GM18867 (cell line): ENCODE measurements around the gene SLCO1A2.
"Not testable (repeated sequence)": the region's sequence is repeated elsewhere in the genome, so short reads cannot be mapped to it uniquely, and the experiment has no call there.

Experiments
- ATAC-seq: cut with Tn5 transposase; IDR thresholded peaks from one replicate; pipeline ENCODE4 v1.9.1; 2021; ENCODE audit warnings: mild to moderate bottlenecking, moderate library complexity; ENCODE audit not compliant: unreplicated experiment

SLCO1A2 gene, protein sequence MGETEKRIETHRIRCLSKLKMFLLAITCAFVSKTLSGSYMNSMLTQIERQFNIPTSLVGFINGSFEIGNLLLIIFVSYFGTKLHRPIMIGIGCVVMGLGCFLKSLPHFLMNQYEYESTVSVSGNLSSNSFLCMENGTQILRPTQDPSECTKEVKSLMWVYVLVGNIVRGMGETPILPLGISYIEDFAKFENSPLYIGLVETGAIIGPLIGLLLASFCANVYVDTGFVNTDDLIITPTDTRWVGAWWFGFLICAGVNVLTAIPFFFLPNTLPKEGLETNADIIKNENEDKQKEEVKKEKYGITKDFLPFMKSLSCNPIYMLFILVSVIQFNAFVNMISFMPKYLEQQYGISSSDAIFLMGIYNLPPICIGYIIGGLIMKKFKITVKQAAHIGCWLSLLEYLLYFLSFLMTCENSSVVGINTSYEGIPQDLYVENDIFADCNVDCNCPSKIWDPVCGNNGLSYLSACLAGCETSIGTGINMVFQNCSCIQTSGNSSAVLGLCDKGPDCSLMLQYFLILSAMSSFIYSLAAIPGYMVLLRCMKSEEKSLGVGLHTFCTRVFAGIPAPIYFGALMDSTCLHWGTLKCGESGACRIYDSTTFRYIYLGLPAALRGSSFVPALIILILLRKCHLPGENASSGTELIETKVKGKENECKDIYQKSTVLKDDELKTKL

DNA sequence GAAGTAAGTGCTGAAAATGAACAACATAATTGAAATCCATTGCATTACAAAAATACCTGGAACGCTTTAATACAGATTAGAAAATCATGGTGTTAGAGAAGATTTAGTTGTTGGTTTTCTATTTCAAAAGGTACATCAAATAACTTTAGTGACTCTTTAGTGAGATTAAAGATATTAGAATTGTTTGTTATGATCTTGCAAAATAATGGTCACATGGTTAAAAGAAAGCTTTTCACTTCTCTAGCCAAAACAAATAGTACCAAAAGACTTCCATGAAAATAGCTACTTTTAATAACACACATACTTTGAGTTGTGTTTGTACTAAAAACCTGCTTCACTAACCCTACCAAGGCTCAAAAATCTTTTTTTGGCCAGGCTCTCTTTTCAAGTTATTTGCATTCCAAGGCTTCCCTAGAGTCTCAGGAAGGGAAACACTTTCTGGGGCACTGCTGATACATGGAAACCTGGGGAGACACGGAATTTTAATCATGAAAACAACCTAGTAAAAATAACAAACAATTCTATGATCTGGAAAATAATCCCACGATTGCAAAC is at the start of gene SLCO1A2:
SLCO1A2 (minus strand) TSS at position 147 of the 555 bp plus-strand sequence. CDS start 270 bp downstream, outside the sequence.
- no peak for ATAC-seq

DNA sequence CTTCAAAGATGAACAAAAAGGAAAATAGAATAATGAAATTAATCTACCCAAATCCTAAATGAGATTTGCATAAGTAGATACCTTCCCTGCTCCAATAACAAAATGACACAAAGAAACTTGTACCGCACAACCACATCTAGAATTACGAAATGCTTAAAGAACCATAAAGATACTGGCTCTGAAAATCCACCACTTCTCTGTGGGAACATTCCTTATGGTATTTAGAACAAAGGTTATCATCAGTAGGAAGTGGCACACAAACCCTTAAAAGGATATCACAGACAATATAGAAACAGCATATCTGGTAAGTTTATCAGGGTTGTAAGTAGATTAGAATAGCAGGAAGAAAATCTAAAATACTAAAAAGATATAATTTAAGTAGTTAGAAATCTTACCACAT is 49.5 kb upstream of the SLCO1A2 start:
- ATAC-seq, result no peak

DNA sequence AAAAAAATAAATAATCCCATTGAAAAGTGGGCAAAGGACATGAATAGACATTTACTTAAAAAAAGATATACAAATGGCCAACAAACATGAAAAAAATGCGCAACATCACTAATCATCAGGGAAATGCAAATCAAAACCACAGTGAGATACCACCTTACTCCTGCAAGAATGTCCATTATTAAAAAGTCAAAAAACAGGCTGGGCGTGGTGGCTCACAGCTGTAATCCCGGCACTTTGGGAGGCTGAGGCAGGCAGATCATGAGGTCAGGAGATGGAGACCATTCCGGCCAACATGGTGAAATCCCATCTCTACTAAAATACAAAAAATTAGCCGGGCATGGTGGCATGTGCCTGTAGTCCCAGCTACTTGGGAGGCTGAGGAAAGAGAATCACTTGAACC is 46.6 kb upstream of the SLCO1A2 start:
- ATAC-seq, result not testable (repeated sequence)

DNA sequence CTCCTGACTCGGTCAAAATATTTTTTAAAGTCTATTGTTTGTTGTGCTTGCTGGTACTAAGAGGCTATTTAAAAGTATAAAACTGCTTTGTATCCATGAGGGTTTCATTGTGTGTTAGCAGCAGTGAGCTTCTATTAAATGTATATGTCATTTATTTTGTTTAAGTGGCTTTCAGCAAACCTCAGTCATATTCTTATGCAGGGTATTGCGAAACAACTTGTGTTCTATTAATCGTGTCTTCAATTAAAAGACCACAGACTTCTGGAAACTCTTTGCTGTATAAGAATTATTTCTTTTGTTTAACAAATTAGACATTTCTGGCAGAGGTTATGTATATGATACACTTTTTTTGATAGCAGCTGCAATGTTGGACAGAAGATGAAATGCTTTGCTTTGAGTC is 44.5 kb upstream of the SLCO1A2 start:
- no peak for ATAC-seq

DNA sequence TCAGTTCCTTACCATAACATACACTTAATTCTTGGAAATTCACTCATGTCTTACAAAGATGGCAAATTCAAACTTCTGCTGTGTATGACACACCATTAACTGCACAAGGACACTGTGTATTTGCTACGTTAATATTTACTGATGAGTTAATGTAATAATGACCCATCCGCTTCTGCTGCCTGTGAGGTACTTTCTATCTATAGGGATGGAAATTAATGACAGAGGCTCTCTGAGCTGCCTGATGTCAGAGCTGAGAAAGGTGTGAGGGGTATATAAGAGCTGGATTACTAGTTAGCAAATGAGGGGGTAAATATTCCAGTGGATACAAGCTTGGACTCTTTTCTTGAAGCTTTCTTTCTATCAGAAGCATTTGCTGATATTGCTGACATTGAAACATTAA is 37.9 kb upstream of the SLCO1A2 start, which contains the start of gene IAPP:
IAPP (plus strand) TSS at position 301 of the 400 bp plus-strand sequence. CDS start 450 bp downstream, outside the sequence.
- ATAC-seq, result no peak

DNA sequence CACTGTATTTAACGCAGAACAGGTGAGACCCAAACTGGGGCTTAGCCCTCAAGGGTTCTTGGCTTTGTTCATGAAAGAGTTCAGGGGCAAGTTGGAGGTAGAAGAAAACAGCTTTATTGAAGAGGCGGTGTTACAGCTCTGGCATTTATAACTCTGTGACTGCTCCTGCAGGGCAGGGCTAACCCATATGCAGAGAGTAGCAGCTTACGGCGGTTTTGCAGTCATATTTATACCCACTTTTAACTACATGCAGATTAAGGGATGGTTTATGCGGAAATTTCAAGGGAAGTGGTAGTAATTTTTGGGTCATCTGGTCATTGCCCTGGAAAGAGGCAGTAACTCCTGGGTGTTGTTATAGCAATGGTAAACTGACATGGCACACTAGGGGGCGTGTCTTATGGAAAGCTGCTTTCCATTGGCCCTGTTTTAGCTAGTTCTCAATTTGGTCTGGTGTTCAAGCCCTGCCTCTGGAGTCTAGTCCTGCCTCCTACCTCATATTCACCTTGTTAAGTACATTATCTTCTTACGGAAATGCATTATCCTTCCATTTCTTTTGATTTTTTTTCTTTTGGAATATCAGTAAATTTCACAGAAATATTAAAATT is 36.2 kb upstream of the SLCO1A2 start:
- no peak for ATAC-seq

DNA sequence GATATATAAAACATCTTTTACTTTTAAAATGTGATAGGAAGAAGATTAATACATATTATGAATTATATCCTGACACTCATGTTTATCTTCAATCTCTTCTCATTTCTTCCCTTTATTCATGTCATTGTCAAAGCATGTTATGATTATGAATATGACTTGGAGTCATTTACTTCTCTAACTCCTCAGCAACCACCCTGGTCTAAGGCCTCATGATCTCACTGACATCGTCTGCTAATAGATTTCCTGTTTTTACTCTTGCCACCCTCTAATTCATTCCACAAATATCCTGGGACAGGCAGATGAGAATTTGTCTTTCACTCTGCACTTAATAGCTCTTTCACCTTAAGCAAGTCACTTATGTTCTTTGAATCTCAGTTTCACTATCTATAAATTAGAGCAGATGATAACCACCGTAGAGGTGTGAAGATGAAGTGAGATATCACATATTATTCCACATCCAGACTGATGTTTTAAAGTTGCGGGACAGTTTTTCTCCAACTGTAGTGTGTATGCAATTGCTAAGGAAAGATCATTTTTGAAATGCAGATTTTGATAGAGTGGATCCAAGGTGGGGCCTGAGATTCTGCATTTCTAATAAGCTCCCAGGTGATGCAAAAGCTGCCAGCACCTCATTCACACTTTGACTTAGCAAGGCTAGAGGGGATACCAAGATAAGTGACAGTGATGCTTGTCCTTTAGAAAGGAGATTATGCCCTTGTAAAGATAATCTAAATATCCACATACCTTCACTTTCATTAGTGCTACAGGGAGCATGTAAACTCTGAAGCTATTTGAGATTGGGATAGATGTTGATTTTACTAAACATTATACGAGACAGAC is 34.6 kb upstream of the SLCO1A2 start:
- ATAC-seq, result peak; percentile 61

DNA sequence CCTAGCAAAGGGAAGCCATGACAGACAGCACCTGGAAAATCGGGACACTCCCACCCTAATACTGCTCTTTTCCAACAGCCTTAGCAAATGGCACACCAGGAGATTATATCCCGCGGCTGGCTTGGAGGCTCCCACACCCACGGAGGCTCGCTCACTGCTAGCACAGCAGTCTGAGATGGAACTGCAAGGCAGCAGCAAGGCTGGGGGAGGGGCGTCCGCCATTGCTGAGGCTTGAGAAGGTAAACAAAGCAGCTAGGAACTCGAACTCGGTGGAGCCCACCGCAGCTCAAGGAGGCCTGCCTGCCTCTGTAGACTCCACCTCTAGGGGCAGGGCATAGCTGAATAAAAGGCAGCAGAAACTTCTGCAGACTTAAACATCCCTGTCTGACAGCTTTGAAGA is 25.9 kb upstream of the SLCO1A2 start:
- ATAC-seq, result not testable (repeated sequence)

DNA sequence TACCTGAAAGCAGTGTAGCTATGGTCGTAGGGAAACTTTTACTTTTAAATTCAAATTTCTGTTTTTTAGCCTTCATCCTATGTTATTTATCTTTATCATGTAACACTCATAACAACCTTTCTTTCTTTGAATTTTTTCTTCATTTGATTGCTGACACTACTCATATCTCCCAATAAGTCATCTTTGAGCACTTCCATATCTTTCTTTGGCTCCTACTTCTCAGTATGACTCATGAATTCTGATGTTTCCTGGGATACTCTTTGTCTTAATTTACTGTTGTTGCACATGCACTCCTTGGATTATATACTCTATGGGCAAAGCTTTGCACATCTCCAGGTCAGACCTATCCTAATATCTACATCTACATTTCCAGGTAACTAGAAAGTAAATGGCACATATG is 19.9 kb upstream of the SLCO1A2 start:
- ATAC-seq, result no peak

DNA sequence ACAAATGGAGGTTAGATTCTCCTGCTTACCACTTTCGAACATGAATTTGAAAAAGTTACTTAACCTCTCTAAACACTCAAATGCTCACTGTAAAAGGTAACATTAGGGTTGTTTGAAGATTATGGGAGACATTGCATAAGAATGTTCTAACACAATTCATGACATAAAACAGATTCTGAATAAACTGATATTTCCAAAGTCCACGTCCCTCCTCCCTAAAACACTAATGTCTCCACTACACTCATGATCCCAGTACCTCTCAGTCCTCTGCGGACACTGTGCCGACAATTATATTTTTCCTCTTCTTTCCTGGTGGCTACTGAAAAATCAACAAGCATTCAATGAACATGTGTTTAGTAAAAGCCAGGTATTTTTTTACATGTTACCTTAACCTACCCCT is 19.2 kb upstream of the SLCO1A2 start:
- ATAC-seq, result no peak

DNA sequence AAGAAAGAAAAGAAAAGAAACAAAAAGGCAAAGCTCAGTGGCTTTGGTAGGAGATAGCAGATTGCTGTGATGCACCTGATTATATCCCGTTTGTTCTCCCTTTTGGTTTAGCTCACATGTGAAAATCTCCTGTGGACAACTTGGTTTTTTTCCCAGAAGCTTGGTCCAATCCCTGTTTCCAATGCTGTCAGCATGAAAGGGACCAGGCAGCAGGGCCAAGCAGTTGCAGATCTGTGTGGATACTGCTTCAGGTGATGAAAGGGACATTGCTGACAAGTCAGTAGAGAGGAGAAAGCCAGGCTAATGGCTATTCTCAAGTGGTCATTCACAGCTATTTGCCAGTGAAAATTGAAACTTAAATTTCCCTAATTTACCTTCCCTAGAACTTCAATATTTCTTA is 18.8 kb upstream of the SLCO1A2 start:
- no peak for ATAC-seq

DNA sequence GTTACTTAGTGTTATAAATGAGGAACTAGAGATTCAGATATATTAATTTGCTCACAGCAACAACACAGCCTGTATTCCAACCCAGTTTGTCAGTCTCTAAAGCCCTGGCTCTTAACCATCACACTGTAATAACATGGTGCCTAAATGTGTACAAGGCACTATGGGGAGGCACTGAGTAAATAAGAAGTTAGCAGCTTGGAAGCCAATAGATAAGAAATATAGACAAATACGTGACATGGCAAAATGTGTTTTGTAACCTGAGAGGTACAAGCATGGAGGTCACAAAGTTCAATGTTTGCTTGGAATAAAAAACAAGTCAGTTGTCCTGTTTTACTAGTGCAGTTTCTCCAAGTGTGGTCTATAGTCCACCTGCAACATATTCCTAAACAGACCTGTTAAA is 16.3 kb upstream of the SLCO1A2 start:
- ATAC-seq, result no peak

DNA sequence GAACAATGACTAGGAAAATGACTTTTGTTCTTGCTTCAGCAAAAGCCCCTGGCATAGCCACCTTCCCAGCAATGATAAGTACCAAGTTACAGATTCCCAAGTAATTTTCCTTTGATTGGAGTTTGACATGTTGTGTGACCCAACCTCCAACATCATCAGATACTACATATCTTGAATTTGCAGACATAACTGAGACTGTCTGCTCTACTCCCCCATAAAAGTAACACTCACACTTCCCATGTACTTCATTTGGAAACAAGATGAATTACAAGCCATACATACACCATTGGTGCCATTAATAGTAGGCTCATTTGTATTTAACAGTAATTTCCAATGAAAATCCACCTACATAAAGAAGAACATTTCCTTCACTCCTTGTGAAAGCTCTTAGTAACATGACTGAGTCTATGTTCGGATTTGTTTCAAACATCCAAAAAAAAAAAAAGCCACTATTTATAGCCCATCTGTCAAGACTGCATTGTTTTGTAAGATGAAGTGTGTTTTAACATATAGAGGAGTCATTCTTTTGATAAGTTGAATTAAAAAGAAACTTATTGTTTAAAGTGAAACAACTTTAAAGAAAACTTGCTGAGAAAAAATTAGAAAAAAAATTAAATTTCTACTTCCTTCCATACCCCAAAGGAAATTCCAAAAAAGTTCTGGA is 12.0 kb upstream of the SLCO1A2 start:
- no peak for ATAC-seq

DNA sequence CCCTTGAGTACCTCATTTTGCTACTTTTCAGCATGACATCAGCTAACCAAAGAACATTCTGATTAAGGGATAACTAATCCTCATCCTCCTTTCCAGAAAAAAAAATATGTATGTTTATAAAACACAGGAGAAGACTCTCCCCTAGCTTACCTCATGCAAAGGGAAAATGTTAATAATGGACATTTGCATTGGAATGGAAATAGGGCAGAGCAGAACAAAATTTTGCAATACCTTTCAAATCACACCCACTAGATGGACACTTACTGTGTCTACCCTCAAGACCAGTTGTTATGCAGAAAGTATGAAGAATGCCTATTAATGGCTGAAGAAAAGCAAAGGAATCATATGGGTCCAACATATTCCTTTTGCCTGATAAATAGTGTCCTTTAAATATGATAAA is 8.9 kb upstream of the SLCO1A2 start:
- ATAC-seq, result no peak

DNA sequence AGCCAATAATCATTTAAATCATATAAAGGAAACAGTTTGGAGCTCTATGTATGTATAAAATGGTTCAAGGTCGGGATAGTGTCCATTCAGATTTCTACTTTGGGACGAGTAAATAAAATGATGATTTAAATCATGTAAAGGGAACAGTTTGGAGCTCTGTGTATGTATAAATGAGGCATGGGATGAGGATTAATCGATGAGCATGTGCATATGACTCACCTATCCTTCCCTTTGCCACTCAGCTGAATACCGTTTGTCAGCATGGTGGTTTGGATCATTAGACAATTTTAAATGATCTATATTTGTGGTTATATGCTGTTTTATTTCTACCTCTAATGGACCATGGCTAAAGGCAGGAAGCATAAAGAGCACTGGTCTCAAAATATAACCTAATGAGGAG is 7.1 kb upstream of the SLCO1A2 start:
- ATAC-seq, result no peak

DNA sequence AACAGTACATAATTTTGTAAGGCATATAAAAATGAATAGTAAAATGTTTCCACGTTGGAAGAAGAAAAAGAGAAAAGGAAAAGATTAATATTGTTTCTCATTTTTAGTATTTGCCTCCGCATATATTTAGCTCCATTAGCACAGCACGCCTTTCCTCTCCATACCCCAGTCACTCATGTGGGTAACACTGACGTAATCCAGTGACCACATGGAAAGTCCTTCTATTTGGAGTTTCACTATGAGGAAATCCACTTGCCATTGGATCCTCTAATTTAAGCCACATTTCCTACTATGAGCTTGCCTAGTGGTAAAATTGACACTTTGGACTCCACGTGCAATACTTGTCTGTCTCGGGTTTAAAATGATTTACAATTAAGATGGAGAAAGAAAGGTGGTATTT is 5.7 kb upstream of the SLCO1A2 start:
- ATAC-seq, result no peak

DNA sequence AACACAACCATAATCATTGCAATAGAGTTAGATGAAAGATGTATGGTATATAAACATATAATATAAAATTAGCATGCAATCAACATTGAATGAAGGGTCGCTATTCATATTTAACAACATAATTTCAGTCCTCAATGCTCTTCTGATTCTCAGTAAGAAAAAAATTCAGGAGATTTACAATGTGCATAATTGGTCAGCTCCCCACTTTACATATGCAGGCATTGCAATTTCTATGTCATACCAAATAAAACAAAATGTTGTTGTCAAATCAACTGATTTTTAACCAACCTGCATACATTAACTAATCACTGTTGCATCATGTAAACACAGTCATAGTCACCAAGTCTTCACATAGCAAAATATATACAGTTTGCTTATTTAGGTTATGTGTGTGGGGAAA is 5.2 kb upstream of the SLCO1A2 start:
- ATAC-seq, result no peak

DNA sequence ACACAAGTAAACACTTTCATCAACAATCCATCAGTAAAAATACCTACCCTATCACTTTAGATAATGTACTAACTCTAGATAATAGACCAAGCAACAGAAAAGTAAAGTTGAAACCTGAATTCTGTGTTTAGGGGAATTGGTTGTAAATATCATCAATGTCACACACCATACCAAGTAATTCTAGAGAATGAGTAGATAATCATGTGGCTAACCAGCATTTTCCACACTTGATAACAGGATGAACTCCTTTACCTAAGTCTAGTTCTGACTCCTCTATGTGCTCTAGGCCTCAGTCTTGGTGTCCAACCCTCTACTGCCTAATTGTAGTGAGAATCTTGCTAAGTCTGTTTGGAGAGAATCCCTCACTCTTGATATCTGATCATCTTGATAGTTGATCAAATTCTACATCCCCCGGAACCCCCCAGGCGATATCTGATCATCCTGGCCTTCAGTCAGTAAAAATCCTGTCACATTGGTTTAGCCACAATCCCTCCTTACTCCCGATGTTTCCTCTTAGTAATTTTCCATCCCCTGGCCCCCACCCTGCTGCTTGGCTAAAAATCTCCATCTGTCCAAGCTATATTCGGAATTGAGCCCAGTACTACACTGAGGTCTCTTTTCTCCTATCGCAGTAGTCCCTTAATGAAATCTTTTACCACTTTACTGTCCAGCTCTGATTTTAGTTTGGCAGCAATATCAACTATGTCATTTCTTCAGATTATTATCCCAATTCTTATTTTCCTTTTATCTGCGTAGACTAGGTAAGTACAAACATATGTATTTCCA is 3.4 kb upstream of the SLCO1A2 start:
- ATAC-seq, result no peak

DNA sequence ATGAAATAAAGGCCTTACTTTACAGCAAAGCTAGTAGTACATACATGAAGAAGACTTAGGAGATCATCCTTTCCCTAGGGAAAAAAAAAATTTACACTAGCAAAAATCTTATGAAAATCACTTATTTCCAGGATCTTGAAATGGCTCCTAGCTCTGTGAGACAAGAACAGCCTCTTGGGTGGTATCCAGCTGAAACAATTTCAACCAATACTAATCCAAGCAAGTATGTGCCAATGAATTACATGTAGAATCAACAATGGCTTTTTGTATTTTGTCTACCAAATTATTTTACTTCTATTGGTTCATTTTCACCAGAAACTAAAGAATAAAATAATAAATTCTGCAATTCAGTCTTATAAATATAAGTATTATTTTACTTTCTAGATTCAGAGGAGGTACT is 2.7 kb upstream of the SLCO1A2 start:
- ATAC-seq, result no peak
